NCI-H2227 (cell line): ENCODE results near the gene DLGAP4.
"Not testable (repeated sequence)": the region's sequence is repeated elsewhere in the genome, so short reads cannot be mapped to it uniquely, and the experiment has no call there.

Experiments
- DNase-seq: peaks from one replicate; lab custom pipeline; 2025; ENCODE audit not compliant: unreplicated experiment; lab: John Stamatoyannopoulos, UW

DLGAP4 gene

GRCh38 chr20:36547186-36548005, 241.3 kb downstream of the DLGAP4 start:
- no peak for DNase-seq

- DNase-seq, result no peak
These were observed 241.8 kb downstream of the DLGAP4 start for GRCh38 chr20:36548006-36548315.

GRCh38 chr20:36548704-36549627, 242.8 kb downstream of the DLGAP4 start:
- no peak for DNase-seq

GRCh38 chr20:36549628-36549941, 243.4 kb downstream of the DLGAP4 start:
- DNase-seq, result no peak

GRCh38 chr20:36549942-36550789, 244.0 kb downstream of the DLGAP4 start:
- DNase-seq, result no peak

GRCh38 chr20:36550790-36551299, 244.7 kb downstream of the DLGAP4 start:
- no peak for DNase-seq

GRCh38 chr20:36555248-36555647, 249.1 kb downstream of the DLGAP4 start:
- DNase-seq, result no peak

GRCh38 chr20:36562724-36563123, 256.6 kb downstream of the DLGAP4 start:
- peak; percentile 30 for DNase-seq

- DNase-seq, result no peak
These were observed 257.2 kb downstream of the DLGAP4 start for GRCh38 chr20:36563374-36563773.

- not testable (repeated sequence) for DNase-seq
These were observed 258.1 kb downstream of the DLGAP4 start for GRCh38 chr20:36564078-36564725.

- not testable (repeated sequence) for DNase-seq
These were observed 258.6 kb downstream of the DLGAP4 start for GRCh38 chr20:36564726-36565121.

GRCh38 chr20:36565520-36565919, 259.4 kb downstream of the DLGAP4 start:
- DNase-seq, result no peak

- no peak for DNase-seq
These were observed 263.8 kb downstream of the DLGAP4 start for GRCh38 chr20:36569847-36570429.

GRCh38 chr20:36571564-36572504, 265.7 kb downstream of the DLGAP4 start:
- peak; percentile 54 for DNase-seq

GRCh38 chr20:36572701-36573102, 266.6 kb downstream of the DLGAP4 start:
- no peak for DNase-seq

- DNase-seq, result peak; percentile 70
These were observed 267.1 kb downstream of the DLGAP4 start, which contains the start of gene TGIF2 for GRCh38 chr20:36573103-36573797. TGIF2 (plus strand) TSS chr20:36573597; CDS start chr20:36578775, 5,178 bp downstream.

- no peak for DNase-seq
These were observed 267.7 kb downstream of the DLGAP4 start for GRCh38 chr20:36573798-36574365.
